ENCODE data around the gene SLC25A19. TPM values are rescaled to one million over a fixed set of nuclear protein-coding genes. Genes with fewer than 3 reads are reported as not detected.

Gene SLC25A19
- total and polyA plus RNA-seq, 2 donors (not counting 1 experiment from before 2014, with no cell fraction given), result 5.1 to 9.7 TPM

- no peak for TF ChIP-seq EZH2 (IDR thresholded peaks at IDR 0.05; ENCODE audit: low read length, missing control alignments)
- TF ChIP-seq, protein P1, sequence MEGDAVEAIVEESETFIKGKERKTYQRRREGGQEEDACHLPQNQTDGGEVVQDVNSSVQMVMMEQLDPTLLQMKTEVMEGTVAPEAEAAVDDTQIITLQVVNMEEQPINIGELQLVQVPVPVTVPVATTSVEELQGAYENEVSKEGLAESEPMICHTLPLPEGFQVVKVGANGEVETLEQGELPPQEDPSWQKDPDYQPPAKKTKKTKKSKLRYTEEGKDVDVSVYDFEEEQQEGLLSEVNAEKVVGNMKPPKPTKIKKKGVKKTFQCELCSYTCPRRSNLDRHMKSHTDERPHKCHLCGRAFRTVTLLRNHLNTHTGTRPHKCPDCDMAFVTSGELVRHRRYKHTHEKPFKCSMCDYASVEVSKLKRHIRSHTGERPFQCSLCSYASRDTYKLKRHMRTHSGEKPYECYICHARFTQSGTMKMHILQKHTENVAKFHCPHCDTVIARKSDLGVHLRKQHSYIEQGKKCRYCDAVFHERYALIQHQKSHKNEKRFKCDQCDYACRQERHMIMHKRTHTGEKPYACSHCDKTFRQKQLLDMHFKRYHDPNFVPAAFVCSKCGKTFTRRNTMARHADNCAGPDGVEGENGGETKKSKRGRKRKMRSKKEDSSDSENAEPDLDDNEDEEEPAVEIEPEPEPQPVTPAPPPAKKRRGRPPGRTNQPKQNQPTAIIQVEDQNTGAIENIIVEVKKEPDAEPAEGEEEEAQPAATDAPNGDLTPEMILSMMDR (conservative IDR thresholded peaks at IDR 0.05 in 1 of 2, IDR thresholded peaks at IDR 0.05 in 1 of 2; ENCODE audit: low read depth in 1 of 2, low read length in 2 of 2), result no peak
- Histone ChIP-seq H3K9ac (ENCODE audit: insufficient read depth, low read length) (no peak overlapping the region), H3K4me3 (replicated peaks in 1 of 4; ENCODE audit: control extremely low read depth in 1 of 4, insufficient read depth in 1 of 4, low read depth in 3 of 4, low read length in 4 of 4) (no peak overlapping the region), H3K4me1 (ENCODE audit: control insufficient read depth, extremely low read depth, insufficient read depth, low read length) (no peaks in the 10 kb centered on the region), H3K9me3 (ENCODE audit: control insufficient read depth, insufficient read depth, low read depth, low read length) (no peaks in the 10 kb centered on the region), H3K27me3 (ENCODE audit: control insufficient read depth, insufficient read depth, low read length) (no peaks in the 10 kb centered on the region), H4K20me1 (ENCODE audit: control insufficient read depth, extremely low read depth, insufficient read depth, low read length) (no peaks in the 10 kb centered on the region), H3K4me2 (ENCODE audit: extremely low read depth, insufficient read depth, low read length) (no peak overlapping the region), H3K79me2 (ENCODE audit: control insufficient read depth, insufficient read depth, low read length) (peaks cover 12% of the 10 kb centered on the region), H3K27ac (ENCODE audit: insufficient read depth, low read length) (no peak overlapping the region), H3K36me3 (ENCODE audit: control insufficient read depth, insufficient read depth, low read length) (peaks cover 23% of the 10 kb centered on the region), H2AFZ (ENCODE audit: low read length) (no peak overlapping the region)
- DNase-seq (ENCODE audit: low read depth in 2 of 2), result no peak
Measured at GRCh38 chr17:75246404-75246803, 42.8 kb downstream of the SLC25A19 start.

- no peak for DNase-seq (ENCODE audit: low read depth in 2 of 2)
- Histone ChIP-seq H3K27me3 (ENCODE audit: control insufficient read depth, insufficient read depth, low read length) (no peaks in the 10 kb centered on the region), H3K79me2 (ENCODE audit: control insufficient read depth, insufficient read depth, low read length) (peaks cover 7% of the 10 kb centered on the region), H4K20me1 (ENCODE audit: control insufficient read depth, extremely low read depth, insufficient read depth, low read length) (no peaks in the 10 kb centered on the region), H3K4me1 (ENCODE audit: control insufficient read depth, extremely low read depth, insufficient read depth, low read length) (peaks cover 3% of the 10 kb centered on the region), H3K4me2 (ENCODE audit: extremely low read depth, insufficient read depth, low read length) (no peak overlapping the region), H3K9ac (ENCODE audit: insufficient read depth, low read length) (no peak overlapping the region), H3K4me3 (replicated peaks in 1 of 4; ENCODE audit: control extremely low read depth in 1 of 4, insufficient read depth in 1 of 4, low read depth in 3 of 4, low read length in 4 of 4) (no peak overlapping the region), H3K9me3 (ENCODE audit: control insufficient read depth, insufficient read depth, low read depth, low read length) (no peaks in the 10 kb centered on the region), H2AFZ (ENCODE audit: low read length) (no peak overlapping the region), H3K36me3 (ENCODE audit: control insufficient read depth, insufficient read depth, low read length) (peaks cover 34% of the 10 kb centered on the region), H3K27ac (ENCODE audit: insufficient read depth, low read length) (no peak overlapping the region)
- TF ChIP-seq EZH2 (IDR thresholded peaks at IDR 0.05; ENCODE audit: low read length, missing control alignments), result no peak
- TF ChIP-seq, protein P1 (conservative IDR thresholded peaks at IDR 0.05 in 1 of 2, IDR thresholded peaks at IDR 0.05 in 1 of 2; ENCODE audit: low read depth in 1 of 2, low read length in 2 of 2), result no peak
Measured at GRCh38 chr17:75245011-75245410, 44.2 kb downstream of the SLC25A19 start.

DNA sequence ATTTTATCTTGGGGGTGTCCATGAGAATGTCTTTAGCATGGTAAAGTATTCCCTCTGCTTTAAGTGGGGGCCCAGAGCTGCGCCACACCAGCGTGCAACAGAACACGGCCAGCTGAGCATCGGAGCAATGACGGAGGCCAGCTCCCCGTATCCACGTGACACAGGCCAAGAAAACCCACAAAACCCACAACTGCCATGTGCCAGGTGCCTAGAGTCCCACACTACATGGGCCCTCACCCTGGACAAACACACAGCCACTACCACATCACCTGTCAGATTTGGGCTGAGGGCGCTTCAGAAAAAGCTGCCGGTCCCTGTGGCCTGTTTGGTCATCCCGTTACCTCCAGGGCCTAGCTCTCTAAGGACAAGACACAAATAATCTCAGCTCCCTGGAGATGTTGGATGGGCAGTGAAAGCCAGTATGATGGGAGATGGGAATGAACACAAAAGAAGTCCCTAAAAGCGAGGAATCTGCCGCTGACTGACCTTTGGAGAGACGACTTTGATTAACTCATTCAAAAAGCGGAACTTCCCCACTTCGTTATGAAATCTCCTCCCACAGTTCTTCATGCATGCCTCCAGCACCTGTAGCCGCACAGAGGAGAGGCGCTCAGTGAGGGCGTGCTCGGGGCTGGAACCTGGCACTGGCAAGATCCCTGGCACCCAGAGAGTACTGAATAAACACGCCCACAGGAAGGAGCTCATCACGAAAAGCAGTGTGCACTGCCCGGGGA, 44.9 kb downstream of the SLC25A19 start:
- H3K79me2 ChIP-seq (ENCODE audit: control insufficient read depth, insufficient read depth, low read length), result peaks cover 6% of the 10 kb centered on the region
- no peaks in the 10 kb centered on the region for H3K9me3 ChIP-seq (ENCODE audit: control insufficient read depth, insufficient read depth, low read depth, low read length)
- H3K4me2 ChIP-seq (ENCODE audit: extremely low read depth, insufficient read depth, low read length), result no peak overlapping the region
- no peak for TF ChIP-seq EZH2 (IDR thresholded peaks at IDR 0.05; ENCODE audit: low read length, missing control alignments)
- TF ChIP-seq, protein P1 (conservative IDR thresholded peaks at IDR 0.05 in 1 of 2, IDR thresholded peaks at IDR 0.05 in 1 of 2; ENCODE audit: low read depth in 1 of 2, low read length in 2 of 2), result no peak
- H3K36me3 ChIP-seq (ENCODE audit: control insufficient read depth, insufficient read depth, low read length), result peaks cover 35% of the 10 kb centered on the region
- H2AFZ ChIP-seq (ENCODE audit: low read length), result no peak overlapping the region
- peaks cover 3% of the 10 kb centered on the region for H3K4me1 ChIP-seq (ENCODE audit: control insufficient read depth, extremely low read depth, insufficient read depth, low read length)
- no peaks in the 10 kb centered on the region for H4K20me1 ChIP-seq (ENCODE audit: control insufficient read depth, extremely low read depth, insufficient read depth, low read length)
- H3K4me3 ChIP-seq (replicated peaks in 1 of 4; ENCODE audit: control extremely low read depth in 1 of 4, insufficient read depth in 1 of 4, low read depth in 3 of 4, low read length in 4 of 4), result no peak overlapping the region
- no peak overlapping the region for H3K27ac ChIP-seq (ENCODE audit: insufficient read depth, low read length)
- no peak overlapping the region for H3K9ac ChIP-seq (ENCODE audit: insufficient read depth, low read length)
- no peak for DNase-seq (ENCODE audit: low read depth in 2 of 2)
- no peaks in the 10 kb centered on the region for H3K27me3 ChIP-seq (ENCODE audit: control insufficient read depth, insufficient read depth, low read length)

Data from fibroblast of lung (primary cell).